WERI-Rb-1 (cell line): ENCODE data around the gene MICU1.

Source experiments
- DNase-seq: peaks from one replicate; pipeline ENCODE4 v3.0.0-alpha.2; 2020
- H3K27ac ChIP-seq: fragments of 250-450 bp; sonication (Bioruptor Pico); 2 replicates; pipeline ENCODE4 v1.5.1; 2020; ENCODE audit warnings: mild to moderate bottlenecking, moderate library complexity
- H3K27me3 ChIP-seq: fragments of 250-450 bp; sonication (Bioruptor Pico); 2 replicates; pipeline ENCODE4 v1.5.1; 2021; ENCODE audit warnings: mild to moderate bottlenecking, low read depth, moderate library complexity; ENCODE audit not compliant: insufficient read depth, severe bottlenecking
- H3K36me3 ChIP-seq: fragments of 250-450 bp; sonication (Bioruptor Pico); 2 replicates; pipeline ENCODE4 v1.5.1; 2020; ENCODE audit warnings: mild to moderate bottlenecking, moderate library complexity
- H3K4me3 ChIP-seq: 2 replicates; pipeline ENCODE4 v1.5.1; 2011; ENCODE audit warnings: low read depth, mild to moderate bottlenecking, control low read depth, low read length
- H3K9me3 ChIP-seq: fragments of 250-450 bp; sonication (Bioruptor Pico); 2 replicates; pipeline ENCODE4 v1.5.1; 2021; ENCODE audit warnings: mild to moderate bottlenecking, moderate library complexity; ENCODE audit not compliant: severe bottlenecking
- CTCF ChIP-seq: IDR thresholded peaks from 2 replicates; pipeline ENCODE4 v1.5.1; 2011; ENCODE audit warnings: low read depth, mild to moderate bottlenecking, control low read depth, inconsistent platforms, low read length

MICU1 gene

GRCh38 chr10:72487116-72487515 is 138.8 kb downstream of the MICU1 start:
- H3K4me3 ChIP-seq, result no peak overlapping the region
- H3K27me3 ChIP-seq, result no peaks in the 10 kb centered on the region
- no peak for TF ChIP-seq CTCF
- H3K36me3 ChIP-seq, result no peaks in the 10 kb centered on the region
- no peak overlapping the region for H3K27ac ChIP-seq
- H3K9me3 ChIP-seq, result no peaks in the 10 kb centered on the region
- DNase-seq, result no peak

DNA sequence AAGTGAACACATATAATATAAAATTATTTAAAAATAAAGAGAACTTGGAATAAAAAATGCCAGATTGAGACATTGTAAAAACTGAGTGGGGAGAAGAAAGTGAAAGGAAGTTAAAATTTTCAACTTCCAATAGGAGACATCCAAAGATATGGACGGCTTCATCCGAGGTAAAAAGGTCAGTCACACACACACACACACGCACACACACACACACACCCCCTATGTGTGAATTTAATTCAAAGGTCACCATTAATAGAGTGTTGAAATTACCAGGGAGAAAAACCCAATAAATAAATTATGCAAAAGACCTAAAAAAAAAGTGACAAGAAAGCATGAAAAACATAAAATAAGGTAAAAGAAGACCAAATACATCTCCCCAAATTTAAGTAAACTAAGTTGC is 140.2 kb downstream of the MICU1 start:
- no peak overlapping the region for H3K27ac ChIP-seq
- no peaks in the 10 kb centered on the region for H3K27me3 ChIP-seq
- no peaks in the 10 kb centered on the region for H3K36me3 ChIP-seq
- no peak for DNase-seq
- no peaks in the 10 kb centered on the region for H3K9me3 ChIP-seq
- no peak for TF ChIP-seq CTCF
- H3K4me3 ChIP-seq, result no peak overlapping the region

DNA sequence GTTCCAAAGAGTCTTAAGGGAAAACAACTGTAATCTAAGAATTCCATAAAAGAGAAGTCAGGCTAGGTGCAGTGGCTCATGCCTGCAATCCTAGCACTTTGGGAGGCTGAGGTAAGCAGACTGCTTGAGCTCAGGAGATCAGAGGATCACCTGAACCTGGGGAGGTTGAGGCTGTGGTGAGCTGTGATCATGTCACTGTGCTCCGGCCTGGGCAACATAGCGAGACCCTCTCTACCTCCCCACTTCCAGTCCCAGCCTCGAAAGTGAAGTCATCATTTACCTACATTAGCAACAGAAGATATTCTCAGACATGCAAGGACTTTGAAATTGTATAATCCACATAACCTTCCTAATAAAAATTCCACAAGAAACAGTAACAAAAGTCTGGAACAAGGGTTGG is 141.4 kb downstream of the MICU1 start:
- no peak for DNase-seq
- Histone ChIP-seq H3K9me3 (no peaks in the 10 kb centered on the region), H3K27me3 (no peaks in the 10 kb centered on the region), H3K36me3 (no peaks in the 10 kb centered on the region), H3K27ac (no peak overlapping the region), H3K4me3 (no peak overlapping the region)
- TF ChIP-seq CTCF, result no peak

- Histone ChIP-seq H3K4me3 (no peak overlapping the region), H3K36me3 (no peaks in the 10 kb centered on the region), H3K9me3 (no peaks in the 10 kb centered on the region), H3K27ac (no peak overlapping the region), H3K27me3 (no peaks in the 10 kb centered on the region)
- no peak for TF ChIP-seq CTCF
- no peak for DNase-seq
Observed at GRCh38 chr10:72483471-72483870, 142.4 kb downstream of the MICU1 start.

DNA sequence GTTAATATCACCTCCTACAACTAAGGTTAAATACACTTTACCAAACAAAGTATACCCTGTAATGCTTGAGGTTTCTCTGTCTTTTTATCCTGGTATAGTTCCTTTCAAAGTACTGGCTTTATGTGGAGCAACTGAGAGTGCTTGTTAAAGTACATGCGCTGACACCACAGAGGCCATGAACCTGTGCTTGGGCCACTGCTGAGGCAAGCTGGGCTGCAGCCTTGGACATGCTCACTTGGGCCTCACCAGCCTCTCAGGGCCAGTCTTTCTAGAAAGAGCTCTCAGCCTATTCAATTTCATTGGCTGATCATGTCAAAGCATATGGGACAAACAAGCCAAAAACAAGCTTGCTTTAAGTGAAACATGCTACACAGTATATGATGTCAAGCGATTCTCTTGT is 145.0 kb downstream of the MICU1 start:
- Histone ChIP-seq H3K27me3 (no peaks in the 10 kb centered on the region), H3K9me3 (no peaks in the 10 kb centered on the region), H3K27ac (no peak overlapping the region), H3K36me3 (peaks cover 6% of the 10 kb centered on the region), H3K4me3 (no peak overlapping the region)
- TF ChIP-seq CTCF, result no peak
- DNase-seq, result no peak

DNA sequence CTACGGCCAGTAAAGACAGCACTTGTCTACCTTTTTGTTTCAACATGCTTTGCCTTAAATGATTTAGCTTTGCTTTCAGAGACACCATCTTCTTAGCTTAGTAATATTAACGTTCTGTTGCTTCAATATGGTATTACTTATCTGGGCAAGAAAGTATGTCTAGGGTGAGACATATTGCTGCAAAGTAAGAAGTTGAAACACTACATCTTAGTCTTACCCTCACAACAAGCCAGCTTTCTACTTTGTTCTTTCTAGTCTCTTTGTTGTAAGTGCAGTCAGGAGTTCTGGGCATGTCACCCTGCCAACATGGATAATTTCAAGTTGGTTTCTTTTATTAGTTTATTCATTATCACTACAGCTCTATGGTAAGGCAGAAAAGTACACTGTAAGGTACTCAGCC is 148.4 kb downstream of the MICU1 start:
- H3K27ac ChIP-seq, result no peak overlapping the region
- no peak for TF ChIP-seq CTCF
- no peak for DNase-seq
- H3K36me3 ChIP-seq, result peaks cover 16% of the 10 kb centered on the region
- no peak overlapping the region for H3K4me3 ChIP-seq
- H3K9me3 ChIP-seq, result no peaks in the 10 kb centered on the region
- H3K27me3 ChIP-seq, result no peaks in the 10 kb centered on the region
